Suppressor macrophage treated with lipopolysaccharide for 4 hours (primary cell): ENCODE measurements around the gene RNASEH2B.
A peak's percentile ranks its signal among the peaks of the same experiment; 100 is the strongest.

Experiments used
- DNase-seq: peaks from one replicate; pipeline ENCODE4 v3.0.0-alpha.2; 2020

RNASEH2B gene

DNA sequence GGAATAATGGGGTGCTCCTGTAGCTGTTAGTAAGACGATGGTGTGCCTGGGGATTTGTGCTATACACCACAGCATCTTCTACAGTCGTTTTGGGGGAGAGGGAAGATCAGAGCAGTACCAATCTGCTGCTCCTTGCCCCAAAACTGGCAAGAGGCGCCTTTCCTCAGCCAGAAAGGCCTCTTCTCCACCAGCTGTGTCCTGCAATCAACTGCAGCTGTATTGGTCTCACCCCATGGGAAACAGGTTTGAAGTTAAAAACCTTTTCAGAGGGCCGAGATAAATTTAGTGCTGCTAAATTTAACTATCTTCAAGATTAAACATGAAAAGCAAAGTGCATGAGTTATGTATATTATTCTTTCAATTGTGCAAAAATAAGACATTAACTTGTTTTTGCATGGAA, 1.2 kb upstream of the RNASEH2B start:
- DNase-seq: no peak

DNA sequence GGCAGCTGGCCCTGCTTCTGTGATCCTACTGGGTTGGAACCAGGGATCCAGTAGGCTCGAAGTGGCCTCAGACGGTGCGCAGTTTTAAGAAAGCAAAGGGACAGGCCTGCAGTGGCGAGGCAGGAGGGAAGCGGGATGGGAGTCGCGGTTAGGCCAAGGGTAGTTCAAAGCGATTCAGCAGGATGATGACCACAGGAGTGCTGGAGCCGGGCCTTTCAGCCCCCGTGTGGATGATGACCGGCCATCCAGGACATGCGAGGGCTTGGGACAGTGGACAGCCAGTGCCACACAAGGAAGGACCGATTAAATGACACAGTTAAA, 854 bp downstream of the RNASEH2B start:
- DNase-seq: peak; percentile 51

DNA sequence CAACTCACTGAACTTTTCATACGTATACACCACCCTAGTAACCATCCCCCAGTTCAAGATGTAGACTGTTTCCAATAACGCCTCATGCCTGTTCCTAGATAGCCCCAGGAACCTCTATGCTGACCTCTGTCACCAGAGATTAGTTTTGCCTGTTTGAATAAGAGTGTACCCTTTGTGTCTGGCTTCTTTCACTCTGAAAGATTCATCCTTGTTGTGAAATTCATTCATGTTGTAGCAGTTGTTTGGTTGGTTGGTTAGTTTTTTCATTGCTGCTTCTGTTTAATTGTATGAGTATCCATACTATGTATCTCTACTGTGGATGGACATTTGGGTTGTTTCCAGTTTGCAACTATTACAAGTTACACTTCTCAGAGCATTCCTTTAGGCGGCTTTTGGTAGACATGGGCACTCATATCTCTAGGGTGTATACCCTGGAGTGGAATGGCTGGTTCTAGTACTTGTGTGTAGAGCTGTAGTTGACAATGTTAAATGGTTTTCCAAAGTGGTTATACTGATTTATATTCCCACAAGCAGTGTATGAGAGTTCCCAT, 1.6 kb downstream of the RNASEH2B start:
- DNase-seq: no peak

DNA sequence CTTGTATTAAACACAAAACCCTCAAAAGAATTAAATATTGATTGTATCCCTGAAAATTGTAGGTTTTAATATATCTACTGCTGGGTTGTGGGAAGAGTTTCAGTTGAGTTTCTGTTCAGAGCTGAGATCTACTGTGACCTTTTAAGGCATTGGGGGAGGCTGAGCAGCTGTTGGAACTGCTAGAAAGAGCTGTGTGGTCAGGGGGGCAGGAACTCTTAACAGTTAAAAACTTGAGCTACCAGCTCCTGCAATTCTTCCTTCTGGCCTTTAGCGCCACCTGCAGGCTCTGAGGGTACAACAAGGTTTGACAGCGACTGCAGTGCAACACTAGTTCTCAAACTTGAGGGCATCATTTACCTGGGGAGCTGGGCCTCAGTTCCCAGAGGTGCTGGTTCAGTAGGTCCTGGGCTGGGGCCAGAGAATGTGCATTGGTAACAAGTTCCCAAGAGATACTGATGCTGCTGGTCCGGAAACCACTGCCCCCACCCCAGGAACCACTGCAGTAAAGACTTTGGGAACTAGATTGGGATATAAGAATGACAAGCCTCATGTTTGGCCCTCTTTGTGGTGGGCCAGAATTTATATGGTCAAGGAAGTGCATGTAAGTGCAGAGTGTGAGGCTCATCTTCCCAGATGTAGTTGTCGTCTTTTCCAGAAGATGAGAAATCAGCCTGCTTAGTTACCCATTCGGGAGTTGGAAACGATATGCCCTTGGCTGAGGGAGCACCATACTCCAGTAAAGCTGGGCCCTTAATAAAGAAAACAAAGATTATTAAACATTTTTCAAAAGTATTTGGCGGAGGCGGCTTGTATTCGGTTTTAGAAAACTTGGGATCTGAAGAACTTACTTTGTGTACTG, 2.6 kb downstream of the RNASEH2B start:
- DNase-seq: peak; percentile 92

DNA sequence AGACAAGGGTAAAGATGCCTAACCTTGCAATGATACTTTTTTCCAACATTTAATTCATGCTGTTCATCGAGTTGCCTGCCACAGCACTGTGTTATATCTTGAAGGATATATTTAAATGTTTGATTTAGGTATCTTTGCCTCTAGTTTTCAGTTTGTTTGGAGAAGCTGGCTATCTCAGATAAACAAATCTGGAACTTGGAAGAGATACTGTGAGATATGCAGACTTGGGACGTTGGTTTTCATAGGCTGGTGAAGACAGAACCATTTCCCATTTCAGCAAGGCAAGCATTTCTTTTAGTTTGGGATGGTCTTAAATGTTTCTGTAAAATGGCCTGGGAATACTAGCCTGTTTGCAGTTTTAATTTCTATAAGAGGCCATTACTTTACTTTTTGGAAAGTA, 3.3 kb downstream of the RNASEH2B start:
- no peak for DNase-seq

DNA sequence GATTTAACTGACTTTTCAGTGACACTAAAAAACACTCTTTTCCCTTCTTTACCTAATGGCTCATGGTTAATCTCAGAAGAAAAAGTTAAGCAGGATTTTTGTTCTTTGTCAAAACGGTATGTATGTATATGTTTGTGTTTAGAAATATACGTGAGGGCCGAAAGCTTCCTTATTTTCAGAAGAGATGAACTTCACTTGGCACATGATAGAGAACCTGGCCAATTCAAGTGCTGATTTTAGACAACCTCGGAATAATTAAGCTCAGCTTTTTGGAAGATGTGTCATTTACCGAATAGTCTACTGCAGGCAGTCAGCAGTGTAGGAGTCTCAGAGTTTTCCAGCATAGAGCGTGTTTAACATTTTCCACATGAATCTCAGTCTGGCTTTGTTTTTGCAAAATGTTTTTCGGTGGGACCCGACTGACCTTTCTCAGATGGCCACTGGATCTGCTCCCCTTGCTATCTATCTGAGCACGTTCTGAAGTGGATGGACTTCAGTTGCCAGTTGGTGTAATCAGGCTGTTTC, 4.6 kb downstream of the RNASEH2B start:
- DNase-seq: no peak

DNA sequence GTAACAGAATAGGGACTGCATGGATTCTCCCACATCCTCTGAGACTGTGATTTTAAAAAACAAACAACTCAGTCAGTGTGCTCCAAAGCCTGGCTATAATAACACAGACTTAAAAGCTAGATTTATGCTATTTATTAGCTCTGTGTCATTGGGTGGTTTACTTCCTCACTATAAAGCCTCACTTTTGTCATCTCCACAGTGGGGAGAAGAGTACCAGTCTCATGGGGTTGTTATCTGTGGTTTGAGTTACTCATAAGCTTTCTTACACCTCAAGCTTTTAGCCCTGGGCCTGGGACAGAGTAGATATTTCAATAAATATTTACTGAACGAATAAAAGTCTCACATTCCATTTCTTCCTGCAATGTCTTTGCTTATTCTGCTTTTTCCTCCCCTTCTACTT, 5.3 kb downstream of the RNASEH2B start:
- no peak for DNase-seq

DNA sequence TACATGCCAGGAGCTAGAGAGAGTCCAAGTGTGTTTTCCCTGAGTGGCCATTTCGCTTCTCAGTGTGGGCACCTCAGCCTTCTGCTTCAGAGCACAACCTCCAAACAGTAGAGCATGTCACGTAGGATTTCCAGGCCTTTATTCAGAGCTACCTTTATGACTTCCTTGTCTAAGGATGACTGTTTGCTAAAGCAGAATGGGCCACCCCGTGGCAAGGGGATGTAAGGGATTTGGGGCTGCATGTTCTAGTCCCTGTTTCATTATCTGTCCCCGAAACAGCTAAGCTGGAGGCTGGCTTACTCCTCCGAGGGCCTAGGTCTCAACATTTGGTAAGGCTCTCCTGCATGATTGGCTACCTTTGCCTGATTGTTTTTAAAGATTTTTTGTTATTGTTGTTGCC, 6.0 kb downstream of the RNASEH2B start:
- no peak for DNase-seq

DNA sequence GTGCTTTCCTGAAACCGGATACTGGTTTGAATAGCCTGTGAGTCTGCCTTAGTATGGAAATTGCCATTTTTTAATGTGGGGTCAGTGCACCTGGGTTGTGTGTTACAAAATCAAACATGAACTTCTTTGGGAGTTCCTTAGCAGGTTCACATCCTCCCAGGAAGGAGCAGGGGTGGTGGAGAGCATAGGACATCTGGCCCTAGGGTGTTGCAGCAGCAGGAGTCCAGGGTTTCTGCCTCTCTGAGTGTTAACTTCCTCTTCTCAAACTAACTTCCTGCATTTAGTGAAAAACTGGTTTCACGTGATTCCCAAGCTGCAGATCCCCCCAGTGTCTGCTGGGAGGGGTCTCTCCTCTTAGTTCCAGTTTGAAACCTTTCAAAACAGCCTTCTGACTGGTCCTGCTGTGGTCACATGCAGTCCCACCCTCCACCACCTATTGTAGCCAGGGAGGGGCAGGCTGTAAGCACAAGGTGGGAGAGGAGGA, 7.2 kb downstream of the RNASEH2B start:
- peak; percentile 75 for DNase-seq

DNA sequence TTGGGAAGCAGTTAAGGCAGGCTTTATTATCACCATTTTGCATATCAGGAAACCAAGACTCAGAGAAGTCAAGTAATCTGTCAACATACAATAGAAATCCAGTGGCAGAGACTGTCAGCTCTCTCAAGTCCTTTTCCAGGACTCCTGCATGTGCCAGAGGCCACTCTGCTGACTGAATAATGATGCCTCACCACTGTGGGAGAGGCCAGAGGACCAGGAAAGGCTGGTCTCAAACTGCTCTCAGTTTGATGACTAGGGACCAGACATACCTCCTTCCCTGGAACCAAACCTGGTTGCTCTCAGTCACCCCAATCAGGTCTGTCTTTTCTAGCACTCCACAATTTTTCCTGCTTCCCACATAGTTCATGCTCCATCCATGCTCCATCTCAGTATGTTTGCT, 8.0 kb downstream of the RNASEH2B start:
- DNase-seq: no peak

DNA sequence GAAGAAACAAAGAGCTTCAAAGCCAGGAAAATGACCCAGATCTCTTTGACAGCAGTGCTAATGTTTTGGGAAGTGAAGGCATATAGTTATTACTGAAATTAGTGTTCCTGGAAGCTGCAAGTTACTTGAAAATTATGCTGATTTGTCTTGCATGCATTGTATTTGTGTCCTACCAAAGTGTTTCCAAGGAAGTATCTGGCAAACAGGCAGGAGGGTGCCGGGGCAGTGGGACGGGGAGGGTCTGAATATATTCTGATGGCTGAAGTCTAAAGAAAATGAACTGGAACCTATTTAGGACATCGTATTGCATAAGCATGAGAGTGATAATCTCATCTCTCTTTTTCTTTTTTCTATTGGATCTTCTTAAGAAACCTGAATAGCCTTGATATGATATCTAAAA, 9.0 kb downstream of the RNASEH2B start:
- no peak for DNase-seq

DNA sequence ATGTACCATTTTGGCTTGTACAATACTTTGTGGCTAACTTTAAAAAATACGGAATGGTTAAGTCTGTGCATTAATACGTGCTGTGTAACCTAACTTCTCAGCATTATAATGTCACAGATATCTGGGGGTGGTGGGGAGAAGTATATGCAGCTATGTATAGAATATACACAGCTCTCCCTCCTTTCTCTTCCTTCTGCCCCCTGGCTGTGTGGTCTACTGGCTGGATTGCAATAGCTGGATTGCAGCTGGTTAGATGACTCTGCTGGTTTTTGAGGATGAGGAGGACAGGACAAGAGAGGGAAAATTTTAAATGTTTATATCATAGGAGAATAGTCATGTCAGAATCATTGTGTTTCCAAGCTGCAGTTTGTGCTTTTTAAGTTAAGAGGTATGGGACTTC, 9.7 kb downstream of the RNASEH2B start:
- DNase-seq: peak; percentile 21

DNA sequence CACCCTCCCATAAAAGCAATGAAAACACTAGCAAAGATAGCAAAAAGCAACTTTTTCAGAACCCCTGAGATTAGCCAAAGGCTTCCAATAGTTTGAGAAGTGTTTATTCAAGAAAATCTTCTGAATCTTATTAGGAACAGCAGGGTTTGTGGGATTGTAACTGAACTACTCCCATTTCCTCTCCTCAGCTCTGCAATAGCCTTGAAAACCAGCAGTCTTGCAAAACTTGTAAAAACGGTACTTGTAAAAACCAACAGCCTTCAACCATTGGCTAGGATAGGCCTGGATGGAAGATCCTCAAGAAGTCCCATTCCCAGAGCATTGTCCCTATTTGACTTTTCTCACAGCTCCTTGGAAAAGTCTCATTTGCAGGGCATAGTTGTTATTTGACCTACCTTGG, 12.1 kb downstream of the RNASEH2B start:
- no peak for DNase-seq

DNA sequence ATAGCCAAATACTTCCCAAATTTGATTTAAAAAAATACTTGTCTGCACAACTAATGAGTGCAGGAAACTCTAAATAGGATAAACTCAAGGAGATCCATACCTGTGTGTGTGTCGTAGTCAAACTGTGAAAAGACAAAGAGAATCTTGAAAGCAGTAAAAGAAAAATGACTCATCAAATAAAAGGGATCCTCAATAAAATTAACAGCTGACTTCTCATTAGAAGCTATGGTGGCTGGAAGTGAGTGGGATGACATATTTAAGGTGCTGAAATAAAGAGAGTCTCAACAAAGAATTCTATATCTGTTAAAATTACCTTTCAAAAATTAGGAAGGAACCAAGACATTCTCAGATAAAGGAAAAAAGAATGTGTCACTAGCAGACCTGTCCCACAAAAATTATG, 13.7 kb downstream of the RNASEH2B start:
- no peak for DNase-seq

DNA sequence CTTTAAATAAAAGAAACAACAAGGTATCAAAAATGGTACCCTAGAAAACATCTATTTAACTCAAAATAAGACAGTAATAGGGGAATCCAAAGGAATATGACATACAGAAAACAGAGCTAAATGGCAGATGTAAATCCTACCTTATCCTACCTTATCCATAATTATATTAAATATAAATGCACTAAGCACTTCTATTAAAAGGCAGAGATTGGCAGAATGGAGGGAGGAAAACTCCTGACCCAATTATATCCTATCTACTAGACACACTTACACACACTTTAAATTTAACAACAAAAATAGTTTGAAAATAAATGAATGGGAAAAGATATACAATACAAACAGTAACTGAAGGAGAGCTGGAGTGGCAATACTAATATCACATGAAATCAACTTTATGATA, 14.4 kb downstream of the RNASEH2B start:
- no peak for DNase-seq

DNA sequence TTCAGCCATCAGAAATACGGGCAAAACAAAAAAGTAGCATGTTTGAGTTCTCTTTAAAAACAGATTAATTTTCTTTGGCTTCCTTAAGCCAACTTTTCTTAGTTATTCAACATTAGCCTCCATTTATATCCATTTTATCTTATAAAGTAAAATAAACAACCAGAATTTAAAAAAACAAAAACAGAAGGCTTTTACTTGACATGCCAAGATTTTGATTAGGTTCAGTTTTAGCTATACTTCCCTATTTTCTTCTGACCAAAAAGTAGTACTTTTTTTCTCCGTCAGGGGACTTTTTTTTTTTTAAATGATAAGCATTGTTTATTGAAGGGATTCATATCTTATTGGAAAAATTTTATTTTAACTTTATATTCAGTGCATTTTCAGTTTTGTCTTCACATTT, 18.1 kb downstream of the RNASEH2B start:
- no peak for DNase-seq

DNA sequence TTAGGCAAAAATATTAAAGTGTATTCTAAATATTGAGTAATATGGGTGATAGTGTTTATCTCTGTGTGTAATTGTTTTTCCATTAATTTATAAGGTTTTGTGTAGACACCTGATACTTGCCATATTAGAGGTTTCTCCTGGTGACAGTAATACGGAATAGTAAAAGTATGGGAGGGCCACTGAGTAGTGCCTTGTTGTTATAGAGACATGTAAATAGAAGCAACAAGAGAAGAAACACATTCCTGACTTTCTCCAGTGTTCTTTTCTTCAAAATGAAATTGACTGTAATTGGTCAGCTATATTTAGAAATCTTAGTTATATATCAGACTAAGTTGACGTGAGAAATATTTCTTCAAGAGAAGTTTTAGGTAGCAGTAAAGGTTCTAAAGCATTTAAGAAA, 18.5 kb downstream of the RNASEH2B start:
- no peak for DNase-seq

DNA sequence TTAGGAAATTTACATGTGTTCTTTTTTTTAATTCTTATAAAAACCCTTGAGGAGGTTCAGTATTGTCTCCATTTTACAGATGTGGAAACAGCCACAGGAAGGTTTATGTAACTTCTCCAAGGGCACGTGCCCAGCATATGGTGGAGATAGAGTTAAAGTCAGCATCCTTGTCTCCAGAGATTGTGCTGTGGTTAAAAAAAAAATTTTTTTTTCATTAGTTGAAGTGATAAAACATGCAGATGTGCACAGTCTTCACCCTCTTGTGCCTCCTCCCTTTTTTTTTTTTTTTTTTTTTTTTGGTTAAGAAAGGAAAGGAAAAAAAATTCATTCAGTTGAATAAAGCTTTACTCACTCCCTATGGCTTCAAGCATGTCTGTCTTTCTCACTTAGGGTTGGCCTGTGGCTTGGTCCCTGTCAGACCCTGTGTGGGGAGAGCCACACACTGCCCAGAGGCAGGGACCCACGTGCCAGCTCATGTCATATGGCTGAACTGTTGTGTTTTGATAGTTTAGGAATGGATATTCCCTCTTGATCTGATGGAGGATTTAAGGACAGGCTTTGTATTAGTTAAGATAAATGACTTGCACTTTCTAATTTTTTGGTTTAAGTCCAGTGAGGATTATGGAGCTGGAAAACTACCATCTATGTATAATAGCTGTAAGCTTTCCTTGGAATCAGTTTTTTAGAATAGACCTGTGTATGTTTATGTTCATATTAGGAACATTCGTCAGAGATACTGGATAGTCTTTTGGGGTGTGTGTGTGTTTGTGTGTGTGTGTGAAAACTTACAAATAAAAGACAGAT, 19.3 kb downstream of the RNASEH2B start:
- no peak for DNase-seq

DNA sequence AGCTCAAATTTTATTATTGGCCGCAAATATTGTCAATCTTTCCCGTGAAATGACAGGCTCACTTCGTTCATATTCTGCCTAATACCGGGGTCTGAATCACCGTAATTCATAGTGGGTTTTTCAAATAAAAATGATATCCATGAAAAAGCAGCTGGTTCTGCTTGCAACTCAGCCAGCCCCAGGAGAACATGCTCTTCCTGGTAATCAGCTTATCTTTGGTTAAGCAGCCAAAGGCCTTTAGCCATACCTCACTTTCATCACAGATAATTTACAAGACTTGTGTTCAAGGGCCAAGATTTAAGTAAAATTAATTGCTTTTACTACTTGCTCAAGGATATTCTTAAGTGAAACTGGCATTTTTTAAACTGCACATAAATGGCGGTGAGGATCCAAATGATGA, 22.5 kb downstream of the RNASEH2B start:
- no peak for DNase-seq

DNA sequence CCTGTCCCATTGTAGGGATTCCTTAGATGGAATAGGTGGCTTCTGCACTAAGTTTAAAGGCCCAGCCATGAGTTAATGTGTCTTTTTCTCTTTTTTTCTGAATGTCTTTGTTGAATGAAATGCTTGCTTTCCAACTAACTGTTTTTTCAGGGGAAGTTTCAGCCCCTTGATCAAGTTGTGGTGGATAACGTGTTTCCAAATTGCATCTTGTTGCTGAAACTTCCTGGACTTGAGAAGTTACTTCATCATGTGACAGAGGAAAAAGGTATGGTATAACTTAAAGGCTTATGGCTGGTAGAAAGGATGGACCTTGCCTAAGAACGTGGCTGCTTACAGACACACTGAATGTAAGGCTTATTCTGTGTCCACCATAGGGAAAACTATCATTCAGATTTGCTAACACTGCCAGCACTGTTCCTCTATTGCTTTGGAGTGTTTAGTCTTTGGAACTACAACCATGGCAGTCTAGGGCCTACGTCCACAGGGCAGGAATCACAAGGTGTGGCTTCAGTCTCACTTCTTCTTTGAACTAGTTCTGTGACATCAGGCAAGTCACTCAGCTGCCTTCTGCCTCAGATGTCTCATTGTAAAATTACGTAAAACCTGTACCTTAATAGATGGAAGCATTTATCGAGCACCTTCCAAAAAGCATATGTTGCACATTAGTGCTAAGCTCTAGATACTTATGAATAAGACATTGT, 25.3 kb downstream of the RNASEH2B start:
- peak; percentile 46 for DNase-seq

DNA sequence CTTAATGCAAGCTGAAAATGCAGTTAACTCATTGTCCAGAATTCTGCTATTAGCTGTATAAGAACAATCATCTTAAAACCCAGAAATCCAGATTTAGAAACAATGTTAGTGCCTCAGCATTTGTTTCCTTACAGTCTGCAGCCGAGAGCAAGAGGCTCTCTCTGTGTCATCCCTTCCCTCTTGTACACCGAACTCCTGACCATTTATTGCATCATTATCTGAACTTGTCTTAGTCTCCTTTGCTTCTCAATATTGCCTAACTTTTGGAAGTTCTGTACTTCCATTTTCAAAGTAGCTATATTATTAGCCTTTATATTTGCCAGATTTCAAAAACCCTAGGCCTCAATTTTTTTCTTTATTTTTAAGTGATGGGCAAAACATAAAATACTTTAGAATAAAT, 27.1 kb downstream of the RNASEH2B start:
- peak; percentile 89 for DNase-seq

DNA sequence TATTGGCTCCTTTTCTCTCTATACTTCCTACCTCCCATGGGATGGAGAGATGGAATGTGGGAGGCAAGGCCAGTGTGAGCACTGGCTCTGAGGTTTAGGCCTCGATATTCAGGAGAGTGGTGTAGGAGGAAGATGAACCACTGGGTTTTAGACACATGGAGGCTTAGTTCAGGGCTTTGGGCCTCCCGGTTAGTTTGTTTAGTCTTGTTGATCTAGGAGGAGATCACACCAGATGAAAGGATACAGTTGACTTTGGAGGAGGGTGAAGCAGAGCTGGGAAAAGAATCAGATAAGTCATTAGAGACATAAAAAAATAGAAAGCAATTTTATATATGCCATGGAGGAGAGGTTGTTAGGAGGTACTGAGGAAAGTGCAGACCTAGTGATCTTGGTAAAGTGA, 30.9 kb downstream of the RNASEH2B start:
- DNase-seq: no peak

DNA sequence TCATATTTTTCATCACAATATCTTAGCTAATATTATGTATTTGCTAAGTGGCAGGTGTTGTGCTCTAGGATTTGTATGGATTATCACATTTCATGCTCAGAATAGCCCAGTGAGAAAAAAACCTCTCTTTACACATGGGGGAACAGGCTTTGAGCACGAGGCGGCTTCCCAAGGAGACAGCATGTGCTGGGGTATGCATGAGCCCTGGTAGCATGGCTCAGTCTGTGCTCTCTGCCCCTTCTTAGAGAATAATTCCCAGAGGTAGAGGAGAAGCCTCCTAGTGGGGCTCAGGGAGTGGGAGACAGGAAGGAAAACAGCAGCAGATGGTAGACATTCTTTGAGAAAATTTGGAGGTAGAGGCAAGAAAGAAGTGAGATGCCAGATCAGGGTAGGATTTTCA, 31.6 kb downstream of the RNASEH2B start:
- no peak for DNase-seq
